Cardiac fibroblast (primary cell): ENCODE measurements around the gene SLC4A7.

Experiments
- DNase-seq, 2 donors: peaks; one replicate each; pipeline versions ENCODE4 v3.0.0 to v3.0.0-alpha.2; 2010; ENCODE audit warnings: low read depth in 2 of 2
- H3K4me3 ChIP-seq, 2 donors: replicated peaks in 1 of 2; 1 replicate in 1 of 2; 2 replicates in 1 of 2; pipeline ENCODE4 v1.5.1; 2011; ENCODE audit warnings: low read depth in 2 of 2, low read length in 2 of 2, mild to moderate bottlenecking in 2 of 2, moderate library complexity in 1 of 2
- CTCF ChIP-seq: IDR thresholded peaks from one replicate; pipeline ENCODE4 v1.5.1; 2011; ENCODE audit warnings: low read depth, mild to moderate bottlenecking, low read length, inconsistent platforms

SLC4A7 gene

GRCh38 chr3:27353221-27353620, 131.0 kb downstream of the SLC4A7 start:
- peak; percentile 23 to 53 for DNase-seq
- no peak overlapping the region for H3K4me3 ChIP-seq
- no peak for TF ChIP-seq CTCF

GRCh38 chr3:27352047-27352446, 132.1 kb downstream of the SLC4A7 start:
- no peak overlapping the region for H3K4me3 ChIP-seq
- TF ChIP-seq CTCF, result no peak
- no peak for DNase-seq

GRCh38 chr3:27349832-27350231, 134.4 kb downstream of the SLC4A7 start:
- no peak overlapping the region for H3K4me3 ChIP-seq
- no peak for TF ChIP-seq CTCF
- DNase-seq, result no peak

GRCh38 chr3:27345959-27346865, 138.0 kb downstream of the SLC4A7 start:
- no peak for TF ChIP-seq CTCF
- no peak overlapping the region for H3K4me3 ChIP-seq
- DNase-seq, result no peak

GRCh38 chr3:27345493-27345892, 138.7 kb downstream of the SLC4A7 start:
- DNase-seq, result no peak
- no peak for TF ChIP-seq CTCF

GRCh38 chr3:27345045-27345444, 139.1 kb downstream of the SLC4A7 start:
- TF ChIP-seq CTCF, result no peak
- no peak overlapping the region for H3K4me3 ChIP-seq
- no peak for DNase-seq

More at GRCh38 chr3:27345493-27345892, 138.7 kb downstream of the SLC4A7 start:
- H3K4me3 ChIP-seq, result no peak overlapping the region
